NCI-H187 treated with DMSO at 0.1 percent for 48 hours (cell line): Measurements from ENCODE around the gene COL18A1.
"Not testable (repeated sequence)": the region's sequence is repeated elsewhere in the genome, so short reads cannot be mapped to it uniquely, and the experiment has no call there.

ENCODE experiments used
- DNase-seq: peaks from one replicate; lab custom pipeline; 2025; lab: John Stamatoyannopoulos, UW

The COL18A1 gene

DNA sequence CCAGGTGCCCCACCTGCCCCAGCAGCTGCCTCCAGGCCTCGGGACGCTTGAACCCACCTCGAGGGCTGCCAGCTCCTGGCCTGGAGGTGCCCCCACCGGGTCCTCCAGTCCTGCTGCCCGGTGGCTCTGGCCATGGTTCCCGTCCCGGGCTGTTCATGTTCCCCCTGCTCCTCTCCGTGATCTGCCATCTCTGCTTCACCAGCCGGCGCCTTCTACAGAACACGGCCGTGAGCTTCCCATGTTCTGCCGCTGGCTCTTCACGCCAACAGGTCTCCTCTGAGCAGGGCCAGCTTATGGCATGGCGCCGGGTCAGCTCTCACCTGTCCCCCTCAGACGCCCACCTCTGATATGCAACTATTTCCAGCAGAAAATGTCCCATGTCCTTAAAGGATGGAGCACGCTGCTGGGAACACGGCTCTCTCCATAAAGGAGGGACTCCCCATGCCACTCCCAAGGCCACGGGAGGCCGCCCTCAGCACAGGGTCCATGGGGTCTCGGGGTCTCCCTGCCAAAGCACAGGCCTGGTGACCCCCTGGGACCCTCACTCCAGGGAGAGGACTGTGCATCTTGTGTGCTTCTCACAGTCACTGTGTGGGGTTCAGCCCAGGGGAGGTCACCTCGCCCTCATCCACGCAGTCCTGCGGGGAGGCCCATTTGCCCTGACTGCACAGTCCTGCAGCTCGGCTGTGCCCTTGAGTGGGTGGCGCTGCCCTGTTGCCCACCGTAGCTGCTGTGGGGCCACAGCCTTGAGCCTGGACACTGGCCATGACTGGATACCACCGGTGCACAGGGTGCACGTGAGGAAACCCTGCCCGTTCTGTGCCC, 36.7 kb downstream of the COL18A1 start:
- no peak for DNase-seq

DNA sequence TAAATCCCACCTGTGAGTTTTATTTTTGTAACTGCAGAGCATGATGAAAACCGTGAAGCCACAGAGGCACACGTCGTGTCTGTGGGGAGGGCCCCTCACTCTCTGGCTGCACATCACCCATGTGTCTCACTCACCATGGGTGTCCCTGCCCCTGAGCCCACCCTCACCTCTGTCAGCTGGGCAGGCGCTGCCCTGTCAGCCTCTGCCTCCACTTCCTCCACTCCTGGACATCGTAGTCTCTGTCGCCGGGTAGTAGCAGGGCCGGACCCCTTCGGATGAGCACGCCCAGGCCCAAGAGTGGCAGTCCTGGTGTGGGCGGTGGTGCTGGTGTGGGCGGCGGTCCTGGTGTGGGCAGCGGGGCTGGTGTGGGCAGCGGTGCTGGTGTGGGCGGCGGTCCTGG, 37.3 kb downstream of the COL18A1 start:
- DNase-seq = no peak

DNA sequence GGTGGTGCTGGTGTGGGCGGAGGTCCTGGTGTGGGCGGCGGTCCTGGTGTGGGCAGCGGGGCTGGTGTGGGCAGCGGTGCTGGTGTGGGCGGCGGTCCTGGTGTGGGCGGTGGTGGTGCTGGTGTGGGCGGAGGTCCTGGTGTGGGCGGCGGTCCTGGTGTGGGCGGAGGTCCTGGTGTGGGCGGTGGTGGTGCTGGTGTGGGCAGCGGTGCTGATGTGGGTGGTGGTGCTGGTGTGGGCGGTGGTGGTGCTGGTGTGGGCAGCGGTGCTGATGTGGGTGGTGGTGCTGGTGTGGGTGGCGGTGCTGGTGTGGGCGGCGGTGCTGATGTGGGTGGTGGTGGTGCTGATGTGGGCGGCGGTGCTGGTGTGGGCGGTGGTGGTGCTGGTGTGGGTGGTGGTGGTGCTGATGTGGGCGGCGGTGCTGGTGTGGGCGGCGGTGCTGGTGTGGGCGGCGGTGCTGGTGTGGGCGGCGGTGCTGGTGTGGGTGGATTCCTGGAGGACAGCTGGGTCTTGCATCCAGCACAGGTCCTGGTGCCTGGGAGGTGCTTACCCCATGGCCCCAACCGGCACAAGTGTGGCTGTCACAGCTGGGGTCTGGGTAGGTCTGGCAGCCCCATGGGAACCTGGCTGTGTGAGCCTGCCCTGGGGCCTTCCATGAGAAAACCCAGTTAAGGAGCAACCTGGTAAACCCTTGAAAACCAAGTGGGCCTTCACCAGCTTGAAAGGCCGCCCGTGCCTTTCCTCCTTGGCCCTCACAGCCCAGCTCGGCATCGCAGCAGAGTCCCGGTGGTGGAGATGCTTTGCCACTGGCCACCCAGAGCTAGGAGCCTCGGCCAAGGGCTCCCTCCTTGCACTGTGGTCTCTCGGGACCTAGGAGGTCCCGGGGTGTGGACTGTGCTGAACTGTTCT, 38.0 kb downstream of the COL18A1 start:
- not testable (repeated sequence) for DNase-seq

DNA sequence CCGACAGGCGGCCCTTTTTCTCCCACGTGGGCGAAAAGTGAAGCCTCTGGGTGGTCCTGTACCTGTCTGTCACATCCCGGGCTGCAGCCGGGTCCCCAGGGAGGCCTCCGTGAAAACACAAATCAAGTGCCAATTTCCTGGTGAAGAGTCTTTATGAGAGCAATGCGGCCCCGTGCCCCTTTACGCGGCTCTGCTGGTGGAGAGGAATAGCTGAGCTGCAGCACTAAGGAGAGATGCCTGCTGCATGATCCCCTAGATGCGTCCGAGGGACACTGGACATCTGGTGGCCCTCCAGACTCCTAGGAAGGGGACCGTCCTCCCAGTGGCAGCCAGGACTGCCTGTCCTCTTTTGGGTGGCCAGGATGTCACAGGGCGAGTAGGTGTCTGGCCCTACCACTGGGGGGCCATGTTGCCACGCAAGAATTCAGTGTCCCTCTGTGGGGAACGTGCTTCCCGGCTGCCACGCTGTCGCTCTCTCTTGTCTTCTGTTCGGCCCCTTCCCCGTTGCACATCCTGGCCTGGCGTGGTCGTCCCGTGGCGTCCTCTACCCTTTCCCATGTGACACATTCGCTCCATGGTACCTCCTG, 38.7 kb downstream of the COL18A1 start:
- DNase-seq = no peak

DNA sequence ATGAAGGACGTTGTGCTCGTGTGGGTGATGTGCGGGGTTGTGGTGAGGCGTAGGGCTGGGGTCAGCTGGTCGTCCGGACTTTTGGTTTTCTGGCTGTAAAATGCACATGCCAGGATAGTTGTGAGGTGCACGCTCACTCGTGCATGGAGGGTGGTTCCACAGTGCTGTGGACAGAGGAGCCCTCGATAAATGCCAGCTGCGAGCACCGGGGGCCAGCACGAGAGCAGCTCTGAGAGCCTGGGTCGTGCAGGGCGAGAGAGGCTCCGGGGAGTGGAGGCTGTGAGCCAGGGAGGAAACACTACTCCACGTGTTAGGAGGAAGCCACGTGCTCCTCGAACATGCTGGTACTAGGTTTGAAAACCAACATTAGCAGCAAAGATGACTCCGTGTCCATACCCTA, 39.4 kb downstream of the COL18A1 start:
- DNase-seq = no peak

DNA sequence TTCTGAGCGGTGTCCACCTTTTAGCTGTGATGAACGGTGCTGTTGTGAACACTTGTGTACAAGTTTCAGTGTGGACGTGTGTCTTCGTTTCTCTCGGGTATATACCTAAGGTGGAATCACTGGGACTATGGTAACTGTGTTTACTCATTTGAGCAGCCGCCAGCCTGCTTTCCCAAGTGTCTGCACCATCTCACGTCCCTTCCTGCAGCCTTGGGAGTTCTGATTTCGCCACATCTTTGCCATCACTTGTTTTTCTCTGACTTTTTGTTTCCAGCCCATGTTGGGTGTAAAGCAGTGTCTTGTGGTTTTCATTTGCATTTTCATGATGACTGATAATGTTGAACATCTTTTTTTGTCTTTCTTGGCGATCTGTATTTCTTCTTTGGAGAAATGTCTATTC, 40.4 kb downstream of the COL18A1 start:
- no peak for DNase-seq

DNA sequence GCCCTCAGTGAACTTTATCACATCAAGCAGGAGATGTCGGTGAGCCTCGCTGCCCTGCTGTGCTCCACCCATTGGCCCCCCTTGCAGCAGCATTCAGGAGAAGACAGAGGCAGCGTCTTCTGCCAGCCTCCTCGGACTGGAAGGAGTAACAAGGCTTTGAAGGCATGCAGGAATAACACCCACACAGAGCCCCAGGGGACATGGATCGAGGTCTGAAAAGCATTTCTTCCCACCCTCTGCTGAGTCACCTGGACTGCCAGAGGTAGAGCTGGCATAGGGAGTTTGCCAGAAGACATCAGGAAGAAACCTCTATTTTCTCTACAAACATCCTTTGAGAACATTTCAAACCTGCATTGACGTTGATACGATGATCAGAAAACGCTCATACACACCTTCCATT, 42.9 kb downstream of the COL18A1 start:
- no peak for DNase-seq

DNA sequence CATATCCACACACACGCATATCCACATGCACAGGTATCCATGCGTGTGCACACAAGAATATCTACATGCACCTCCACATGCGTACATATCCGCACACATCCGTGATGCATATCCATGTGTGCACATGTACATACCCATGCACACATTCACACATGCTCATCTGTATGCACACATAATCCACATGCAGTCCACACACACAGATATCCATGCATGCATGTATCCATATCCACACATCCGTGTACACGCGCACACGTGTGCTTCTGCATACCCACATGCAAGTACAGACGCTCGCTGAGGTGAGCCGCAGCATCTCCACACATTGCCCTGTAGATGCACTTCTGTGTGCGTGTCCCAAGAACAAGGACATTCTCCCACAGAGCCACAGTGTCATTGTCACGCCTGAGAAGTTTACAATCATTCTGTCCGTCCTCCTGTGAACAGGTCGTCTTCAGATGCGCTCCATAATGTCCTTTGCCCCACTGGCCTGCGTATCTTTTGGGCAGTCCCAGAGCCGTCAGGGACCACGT, 43.4 kb downstream of the COL18A1 start:
- DNase-seq = no peak

DNA sequence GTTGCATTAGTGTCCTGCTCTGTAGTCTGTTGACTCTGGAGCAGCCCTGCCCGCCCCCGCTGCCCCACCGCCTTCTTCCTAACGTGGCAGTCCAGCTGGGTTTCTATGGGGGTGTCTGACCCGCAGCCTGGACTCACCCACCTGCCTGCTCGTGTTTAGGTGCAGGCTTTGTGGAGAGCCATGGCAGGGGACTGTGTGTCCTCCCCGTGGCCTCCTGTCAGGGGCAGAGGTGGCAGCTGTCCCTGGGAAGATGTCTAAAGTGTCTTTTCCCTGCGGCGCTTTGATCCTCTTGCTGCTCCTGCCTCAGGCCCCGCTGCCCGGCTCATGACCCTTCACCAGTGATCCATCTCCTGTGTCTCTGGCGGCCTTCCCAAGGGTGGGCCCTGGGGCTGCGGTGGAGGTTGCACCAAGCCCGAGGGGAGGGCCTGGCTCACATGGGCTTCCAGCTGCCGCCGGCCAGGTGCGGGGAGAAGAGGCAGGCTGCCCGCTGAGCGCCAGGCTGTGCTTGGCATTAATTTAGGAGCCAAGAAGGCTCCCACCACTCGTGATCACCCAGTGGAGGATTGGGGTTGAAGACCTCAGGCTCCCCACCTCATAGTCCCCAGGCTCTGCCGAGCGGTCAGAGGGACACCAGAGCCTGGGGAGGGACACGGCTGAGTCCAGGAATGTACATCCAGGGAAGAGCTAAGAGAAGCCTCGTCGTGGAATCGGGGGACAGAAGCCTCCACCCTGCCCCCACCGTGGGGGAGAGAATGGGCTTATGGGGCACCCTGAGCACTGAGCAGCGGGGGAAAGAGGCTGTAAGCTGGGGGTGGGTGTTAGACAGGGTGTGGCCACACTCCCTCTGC, 44.1 kb downstream of the COL18A1 start:
- no peak for DNase-seq

DNA sequence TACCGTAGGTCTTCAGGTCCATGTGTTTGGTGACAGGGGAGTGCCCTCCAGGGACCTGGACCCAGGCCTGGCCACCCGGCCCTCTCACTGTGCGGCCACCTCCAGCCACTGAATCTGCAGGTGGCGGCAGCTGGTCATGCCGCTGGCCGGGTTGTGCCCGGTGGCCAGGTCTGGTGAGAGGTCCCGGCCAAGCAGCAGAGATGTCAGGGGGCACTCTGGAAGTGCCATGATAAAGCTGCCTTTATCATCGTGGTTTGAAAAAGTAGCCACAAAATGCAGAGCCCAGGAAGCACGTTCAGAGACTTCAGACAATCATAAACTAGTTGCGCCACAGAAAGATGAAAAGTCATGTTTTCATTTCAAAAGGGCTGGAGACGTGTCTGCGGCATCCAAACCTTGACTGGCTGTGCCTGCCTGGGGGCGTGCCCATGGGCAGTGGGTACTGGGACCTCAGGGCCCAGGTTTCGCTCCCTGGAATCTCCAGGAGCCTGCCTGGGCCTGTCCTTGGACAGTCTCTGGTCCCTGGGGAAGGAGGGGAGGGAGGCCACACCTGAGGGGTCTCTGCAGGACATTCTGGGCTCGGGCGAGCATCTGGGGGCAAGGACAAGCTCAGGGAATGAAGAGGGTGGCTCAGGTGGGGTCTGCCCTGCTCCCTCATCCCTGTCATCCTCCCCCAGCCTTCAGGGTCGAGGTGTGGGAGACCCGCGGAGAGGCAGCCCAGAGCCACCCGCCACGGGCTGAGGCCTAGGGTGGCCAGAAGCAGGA, 44.9 kb downstream of the COL18A1 start:
- no peak for DNase-seq

DNA sequence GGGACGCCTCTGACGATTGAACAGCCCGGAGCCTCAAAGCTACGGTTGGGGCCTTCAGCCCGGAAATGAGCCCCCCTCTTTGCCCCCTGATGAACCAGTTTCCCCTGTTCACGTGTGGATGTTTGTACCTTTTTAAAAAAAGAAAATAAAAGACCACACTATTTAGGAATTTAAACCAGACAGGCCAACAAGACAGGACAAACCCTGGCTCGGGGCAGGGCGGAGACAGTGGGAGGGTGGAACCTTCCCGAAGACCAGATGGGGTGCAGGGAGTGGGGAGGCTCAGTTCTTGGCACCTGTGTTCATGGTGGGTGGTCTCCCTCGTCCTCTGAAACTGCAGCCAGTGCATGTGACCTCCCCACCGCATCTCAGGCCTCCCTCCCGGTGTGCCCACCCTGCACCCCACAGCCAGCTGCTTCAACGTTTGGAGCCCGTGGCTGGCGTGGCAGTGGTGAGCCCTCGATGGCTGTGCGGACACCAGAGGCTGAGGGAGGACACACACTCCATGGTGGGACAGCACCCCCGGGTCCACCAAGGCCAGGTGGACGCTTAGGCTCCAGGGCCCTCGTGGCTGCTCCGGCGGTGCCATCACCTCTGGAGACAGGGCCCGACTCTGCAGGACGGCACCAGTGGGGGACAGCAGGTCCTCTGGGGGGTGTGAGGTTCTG, 45.6 kb downstream of the COL18A1 start:
- no peak for DNase-seq

DNA sequence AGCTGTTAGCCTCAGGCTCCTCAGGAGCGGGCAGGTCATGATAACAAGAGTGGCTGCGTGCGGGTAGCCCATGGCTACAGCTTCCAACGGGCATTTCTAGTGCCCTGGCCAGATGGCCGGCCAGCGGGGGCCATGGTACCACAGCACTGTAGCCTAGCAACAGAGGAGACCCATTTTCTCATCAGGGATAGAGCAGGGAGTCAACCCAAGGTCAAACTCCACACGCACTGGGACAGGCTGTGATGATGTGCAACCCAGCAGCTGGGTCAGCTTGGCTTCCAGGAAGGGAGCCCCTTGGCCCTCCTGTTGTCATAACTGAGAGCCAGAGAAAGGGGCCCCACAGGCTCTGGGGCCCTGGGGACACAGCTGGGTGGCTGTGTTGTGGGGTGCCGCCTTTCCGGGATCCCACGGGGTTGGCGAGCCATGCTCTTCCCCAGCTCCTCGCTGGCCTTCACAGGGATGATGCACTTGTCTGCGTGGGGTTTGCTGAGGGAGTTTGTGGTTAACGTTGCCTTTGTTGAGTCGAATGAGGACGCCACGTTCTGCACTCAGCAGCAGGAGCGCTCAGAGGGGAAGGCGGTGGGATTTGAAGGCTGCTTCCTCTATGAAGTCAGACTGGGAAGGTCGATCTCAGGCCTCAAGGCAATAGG, 46.3 kb downstream of the COL18A1 start:
- no peak for DNase-seq

DNA sequence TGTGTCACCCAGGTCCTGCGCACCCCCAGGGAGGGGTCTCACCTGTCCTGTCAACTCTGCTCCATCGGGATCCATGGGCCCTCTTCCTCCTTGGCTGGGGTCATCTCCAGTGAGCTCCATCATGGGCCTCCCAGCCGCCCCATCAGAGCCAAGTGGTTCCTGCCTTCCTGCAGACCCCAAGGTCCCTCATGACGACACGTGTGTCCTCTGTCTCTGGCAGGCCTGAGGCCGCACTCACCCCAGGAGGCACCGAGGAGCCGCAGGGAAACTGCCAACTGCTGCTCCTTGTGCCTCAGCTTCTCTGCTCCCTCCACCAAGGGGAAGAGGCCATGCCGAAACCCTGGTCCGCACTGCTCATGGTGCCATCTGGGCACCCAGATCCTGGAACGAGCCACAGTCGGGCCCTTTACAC, 46.8 kb downstream of the COL18A1 start:
- no peak for DNase-seq

DNA sequence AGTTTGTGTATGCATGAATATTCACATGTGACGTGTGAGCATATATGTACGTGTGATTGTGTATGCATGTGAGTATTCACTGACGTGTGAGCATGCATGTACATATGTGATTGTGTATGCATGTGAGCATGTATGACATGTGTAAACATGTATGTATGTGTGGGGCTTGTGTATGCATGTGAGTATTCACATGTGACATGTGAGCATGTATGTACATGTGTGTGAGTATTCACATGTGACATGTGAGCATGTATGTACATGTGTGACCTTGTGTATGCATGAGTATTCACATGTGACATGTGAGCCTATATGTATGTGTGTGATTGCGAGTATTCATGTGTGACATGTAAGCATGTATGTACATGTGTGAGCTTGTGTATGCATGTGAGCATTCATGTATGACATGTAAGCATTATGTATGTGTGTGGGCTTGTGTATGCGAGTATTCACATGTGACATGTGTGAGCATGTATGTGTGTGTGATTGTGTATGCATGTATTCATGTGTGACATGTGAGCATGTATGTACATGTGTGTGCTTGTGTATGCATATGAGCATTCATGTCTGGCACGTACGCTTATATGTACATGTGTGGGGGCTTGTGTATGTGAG, 47.8 kb downstream of the COL18A1 start:
- DNase-seq = no peak

DNA sequence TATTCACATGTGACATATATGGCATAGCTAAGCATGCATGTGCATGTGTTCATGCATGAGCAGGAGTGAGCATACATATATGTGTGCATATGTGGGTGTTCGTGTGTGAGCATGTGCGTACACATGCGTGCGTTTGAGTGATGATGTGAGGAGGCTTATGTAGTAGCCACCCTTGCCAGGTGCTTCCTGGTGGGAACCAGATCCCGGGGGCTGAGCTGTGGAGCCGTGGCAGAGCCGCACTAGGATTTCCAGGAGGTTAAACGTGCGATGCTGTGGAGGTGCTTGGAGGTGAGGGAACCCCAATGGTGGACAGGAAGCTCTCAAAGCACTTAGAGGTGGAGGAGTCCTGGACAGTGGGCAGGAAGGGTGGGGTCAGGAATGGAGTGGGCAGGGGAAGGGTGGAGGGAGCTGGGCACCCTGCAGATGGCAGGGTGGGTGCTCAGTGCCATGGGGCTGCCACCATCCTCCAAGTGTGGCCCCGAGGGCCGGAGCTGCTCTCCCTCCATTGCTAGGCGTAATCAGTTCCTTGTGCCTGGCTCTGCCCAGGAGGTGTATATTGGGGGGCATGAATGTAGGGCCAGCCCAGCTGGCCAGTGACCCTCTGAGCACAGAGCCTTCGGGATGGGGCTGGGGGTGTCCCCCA, 48.5 kb downstream of the COL18A1 start:
- no peak for DNase-seq

DNA sequence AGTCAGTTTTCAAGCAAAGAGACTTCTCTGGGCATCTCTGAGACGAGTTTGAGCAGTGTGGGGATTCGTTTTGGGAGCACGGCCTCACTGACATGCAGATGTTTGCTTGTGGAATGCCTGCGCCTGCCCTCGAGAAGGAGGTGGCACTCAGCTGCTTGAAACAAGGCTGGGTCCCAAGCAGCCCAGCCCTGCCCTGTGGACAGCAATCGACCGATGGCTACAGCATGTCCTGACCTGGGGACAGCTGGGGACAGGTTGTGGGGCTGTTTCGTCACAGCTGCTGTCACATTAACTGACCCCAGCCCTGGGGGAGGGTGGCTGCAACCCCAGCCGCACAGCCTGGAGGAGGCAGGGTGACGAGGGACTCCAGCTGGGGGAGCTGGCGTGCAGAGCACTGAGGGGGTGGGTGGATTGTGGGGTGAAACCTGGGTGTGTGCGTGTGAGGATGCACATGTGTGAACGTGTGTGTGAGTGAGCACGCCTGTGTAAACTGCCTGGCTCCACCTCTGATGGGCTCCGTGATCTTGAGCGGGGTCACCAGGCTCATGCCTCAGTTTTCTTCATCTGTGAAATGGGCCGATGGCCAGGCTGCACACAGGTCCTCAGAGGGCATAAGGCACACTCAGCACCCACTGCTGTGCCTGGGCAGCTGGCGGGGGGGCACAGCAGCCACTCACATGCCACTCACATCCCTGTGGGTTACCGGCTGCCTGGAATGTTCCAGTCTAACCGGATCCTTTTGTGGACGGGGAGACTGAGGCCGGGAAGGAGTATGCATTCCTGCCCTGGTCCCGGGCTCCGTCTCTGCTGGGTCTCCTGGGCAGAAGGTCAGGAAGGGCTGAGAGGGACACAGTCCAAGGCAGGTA, 49.3 kb downstream of the COL18A1 start:
- no peak for DNase-seq

DNA sequence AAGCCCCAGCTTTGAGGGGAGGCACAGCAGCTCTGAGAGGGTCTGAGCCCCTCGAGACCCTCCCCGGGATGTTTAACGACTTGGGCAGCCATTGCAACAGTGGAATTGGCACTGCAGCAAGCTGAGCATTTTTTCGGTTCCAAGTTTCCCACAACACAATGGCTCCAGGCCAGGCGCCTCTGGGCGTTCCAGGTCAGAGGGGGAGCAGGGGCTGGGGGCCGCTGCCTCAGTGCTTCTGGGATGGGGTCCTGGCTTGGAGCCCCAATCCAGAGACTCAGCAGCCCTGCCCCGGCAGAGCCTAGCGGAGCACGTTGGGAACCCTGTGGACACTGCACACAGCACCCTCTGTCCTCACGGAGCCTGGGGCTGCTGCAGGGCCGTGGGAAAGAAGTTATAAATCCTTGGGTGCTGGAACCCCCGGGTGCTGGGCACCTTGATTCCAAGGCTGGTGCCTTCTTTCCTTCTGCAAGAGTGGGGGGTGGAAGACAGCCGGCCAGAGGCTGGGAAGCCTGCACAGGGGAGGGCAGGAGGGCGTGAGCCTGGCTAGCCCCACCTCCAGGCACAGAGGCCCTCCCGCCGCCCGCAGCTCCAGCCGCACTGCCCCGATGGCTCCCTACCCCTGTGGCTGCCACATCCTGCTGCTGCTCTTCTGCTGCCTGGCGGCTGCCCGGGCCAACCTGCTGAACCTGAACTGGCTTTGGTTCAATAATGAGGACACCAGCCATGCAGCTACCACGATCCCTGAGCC, 50.1 kb downstream of the COL18A1 start:
- DNase-seq = no peak
